Measurements from ENCODE around the gene STARD7. TPM values are rescaled to one million over a fixed set of nuclear protein-coding genes. Genes with fewer than 3 reads are reported as not detected.
"Not testable (repeated sequence)": the region's sequence is repeated elsewhere in the genome, so short reads cannot be mapped to it uniquely, and the experiment has no call there.

The STARD7 gene
- total RNA-seq: 10 to 100 TPM; 52.8 to 83.9 (median 65.4) TPM
- long read RNA-seq, partial matches to known transcripts: 0 of 4 reads
- long read RNA-seq, other reads (novel, unspliced or antisense): 3 of 4 reads

- peaks cover 0 to 45% (median 11%) of the 10 kb centered on the region in 4 donors for H3K4me1 ChIP-seq
- WGBS (ENCODE audit: insufficient coverage, low coverage, low lambda C conversion rate, missing lambda C conversion rate): 0% methylated on average over 21 of the region's 100 CpGs
Measured at GRCh38 chr2:96208143-96209010, at the start of gene STARD7. STARD7 (minus strand) TSS chr2:96208827; CDS start chr2:96208434, 393 bp downstream.

GRCh38 chr2:96257744-96258143 lies 49.1 kb upstream of the STARD7 start:
- Histone ChIP-seq H3K4me1 (peaks cover 0 to 62% (median 33%) of the 10 kb centered on the region in 4 donors), H3K27ac (peak overlapping the region; percentile 16 to 87 (median 29)), H3K36me3 (peaks cover 0 to 37% (median 15%) of the 10 kb centered on the region in 4 donors)
- DNase-seq; H3K9me3 ChIP-seq; ATAC-seq; H3K4me3 ChIP-seq; intact Hi-C loops (cut with DNase I); H3K27me3 ChIP-seq: not testable (repeated sequence)
- 51% methylated on average over 3 of the region's 3 CpGs for WGBS (ENCODE audit: insufficient coverage, low coverage, low lambda C conversion rate, missing lambda C conversion rate)

More at GRCh38 chr2:96208143-96209010, at the start of gene STARD7:
- Histone ChIP-seq H3K27ac (peak within 1 kb of the TSS; percentile 90 to 97 (median 93)), H3K27me3 (no peaks in the 10 kb centered on the region), H3K9me3 (no peaks in the 10 kb centered on the region), H3K36me3 (no peaks in the 10 kb centered on the region), H3K4me3 (peak within 1 kb of the TSS; percentile 95 to 99 (median 98))
- DNase-seq (peak; percentile 99), ATAC-seq (peak; percentile 94 to 98 (median 95))
- intact Hi-C loops (cut with DNase I): no loop called here
- peak; percentile 98 for TF ChIP-seq POLR2A (IDR thresholded peaks at IDR 0.05)
- TF ChIP-seq CTCF (IDR thresholded peaks at IDR 0.05): peak in 3 of 4 donors; percentile 7 to 33 (median 33)

- TF ChIP-seq CTCF (IDR thresholded peaks at IDR 0.05) (no peak), POLR2A (IDR thresholded peaks at IDR 0.05) (no peak)
- H3K4me3 ChIP-seq: no peak overlapping the region
- H3K27me3 ChIP-seq: no peaks in the 10 kb centered on the region
- ATAC-seq (no peak), DNase-seq (no peak)
- peaks cover 0 to 61% (median 26%) of the 10 kb centered on the region in 4 donors for H3K4me1 ChIP-seq
- WGBS (ENCODE audit: insufficient coverage, low coverage, low lambda C conversion rate, missing lambda C conversion rate): 50% methylated on average over 6 of the region's 6 CpGs
- no peaks in the 10 kb centered on the region for H3K9me3 ChIP-seq
- peak overlapping the region in 1 of 3 donors; percentile 87 for H3K27ac ChIP-seq
- intact Hi-C loops (cut with DNase I): no loop called here
- H3K36me3 ChIP-seq: peaks cover 0 to 48% (median 18%) of the 10 kb centered on the region in 4 donors
Measured at GRCh38 chr2:96256611-96257113, 48.0 kb upstream of the STARD7 start.

GRCh38 chr2:96254571-96254970 lies 45.9 kb upstream of the STARD7 start:
- H3K27me3 ChIP-seq: no peaks in the 10 kb centered on the region
- DNase-seq (no peak), ATAC-seq (peak; percentile 35 to 67 (median 40))
- H3K4me1 ChIP-seq: peaks cover 0 to 45% (median 10%) of the 10 kb centered on the region in 4 donors
- 73% methylated on average over 8 of the region's 11 CpGs for WGBS (ENCODE audit: insufficient coverage, low coverage, low lambda C conversion rate, missing lambda C conversion rate)
- H3K4me3 ChIP-seq: no peak overlapping the region
- H3K9me3 ChIP-seq: no peaks in the 10 kb centered on the region
- intact Hi-C loops (cut with DNase I): no loop called here
- H3K36me3 ChIP-seq: peaks cover 0 to 50% (median 18%) of the 10 kb centered on the region in 4 donors
- H3K27ac ChIP-seq: peak overlapping the region in 2 of 3 donors; percentile 5 to 21
- TF ChIP-seq POLR2A (IDR thresholded peaks at IDR 0.05) (no peak), CTCF (IDR thresholded peaks at IDR 0.05) (no peak)

Measured in right lobe of liver (tissue), 6 donors.